GM12865 (cell line): ENCODE measurements around the gene EIF4E3.

ENCODE experiments used
- DNase-seq: peaks from one replicate; pipeline ENCODE4 v3.0.0; 2010; ENCODE audit warnings: low read depth
- H3K4me3 ChIP-seq: 2 replicates; pipeline ENCODE4 v1.5.1; 2011; ENCODE audit warnings: mild to moderate bottlenecking, low read depth, low read length, control low read depth
- TF ChIP-seq, protein P1 (sequence below): IDR thresholded peaks from 2 replicates; pipeline ENCODE4 v1.5.1; 2011; ENCODE audit warnings: low read length, control low read depth, low read depth, inconsistent platforms; ENCODE audit not compliant: insufficient read depth; ENCODE audit errors: missing control alignments

Gene EIF4E3

DNA sequence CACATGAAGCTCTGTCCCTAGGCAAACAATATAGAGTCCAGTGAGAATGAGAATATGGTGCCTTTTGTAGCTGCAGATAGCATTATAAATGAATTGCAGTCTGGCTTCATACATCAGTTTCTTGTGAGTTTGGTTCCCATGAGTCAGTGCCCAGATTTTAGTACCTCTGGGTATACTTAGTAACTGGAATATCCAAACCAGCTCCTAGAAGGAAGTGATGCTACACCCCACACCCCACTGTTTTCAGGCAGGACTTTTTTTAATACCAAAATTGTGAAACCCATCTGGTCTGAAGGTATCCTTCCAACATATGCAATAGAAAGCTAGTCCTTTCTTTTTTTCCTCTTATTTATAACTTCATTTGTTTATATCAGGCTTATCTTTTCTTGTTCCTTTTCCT is 99.5 kb downstream of the EIF4E3 start:
- TF ChIP-seq, protein P1, sequence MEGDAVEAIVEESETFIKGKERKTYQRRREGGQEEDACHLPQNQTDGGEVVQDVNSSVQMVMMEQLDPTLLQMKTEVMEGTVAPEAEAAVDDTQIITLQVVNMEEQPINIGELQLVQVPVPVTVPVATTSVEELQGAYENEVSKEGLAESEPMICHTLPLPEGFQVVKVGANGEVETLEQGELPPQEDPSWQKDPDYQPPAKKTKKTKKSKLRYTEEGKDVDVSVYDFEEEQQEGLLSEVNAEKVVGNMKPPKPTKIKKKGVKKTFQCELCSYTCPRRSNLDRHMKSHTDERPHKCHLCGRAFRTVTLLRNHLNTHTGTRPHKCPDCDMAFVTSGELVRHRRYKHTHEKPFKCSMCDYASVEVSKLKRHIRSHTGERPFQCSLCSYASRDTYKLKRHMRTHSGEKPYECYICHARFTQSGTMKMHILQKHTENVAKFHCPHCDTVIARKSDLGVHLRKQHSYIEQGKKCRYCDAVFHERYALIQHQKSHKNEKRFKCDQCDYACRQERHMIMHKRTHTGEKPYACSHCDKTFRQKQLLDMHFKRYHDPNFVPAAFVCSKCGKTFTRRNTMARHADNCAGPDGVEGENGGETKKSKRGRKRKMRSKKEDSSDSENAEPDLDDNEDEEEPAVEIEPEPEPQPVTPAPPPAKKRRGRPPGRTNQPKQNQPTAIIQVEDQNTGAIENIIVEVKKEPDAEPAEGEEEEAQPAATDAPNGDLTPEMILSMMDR = no peak
- DNase-seq = no peak
- no peak overlapping the region for H3K4me3 ChIP-seq
